T-helper 2 cell treated with Interferon-gamma antibody and Interleukin-4, amounts not matched to agents 100 ng/mL and 5 ng/mL, for 36 hours (primary cell): ENCODE data around the gene TMEM132E. TPM values are rescaled to one million over a fixed set of nuclear protein-coding genes. Genes with fewer than 3 reads are reported as not detected.

Experiments used
- intact Hi-C: fragments of 100-400 bp; cut with micrococcal nuclease; formaldehyde crosslinking; loops from one replicate; pipeline ENCODE4 v1.15.1; 2023
- total RNA-seq: library from RNA; stranded (reverse); gene quantifications from 2 replicates; pipeline ENCODE4 v1.2.3, GENCODE V29; 2022

The TMEM132E gene
- total RNA-seq, 1 donor from 2014 or later: not detected

DNA sequence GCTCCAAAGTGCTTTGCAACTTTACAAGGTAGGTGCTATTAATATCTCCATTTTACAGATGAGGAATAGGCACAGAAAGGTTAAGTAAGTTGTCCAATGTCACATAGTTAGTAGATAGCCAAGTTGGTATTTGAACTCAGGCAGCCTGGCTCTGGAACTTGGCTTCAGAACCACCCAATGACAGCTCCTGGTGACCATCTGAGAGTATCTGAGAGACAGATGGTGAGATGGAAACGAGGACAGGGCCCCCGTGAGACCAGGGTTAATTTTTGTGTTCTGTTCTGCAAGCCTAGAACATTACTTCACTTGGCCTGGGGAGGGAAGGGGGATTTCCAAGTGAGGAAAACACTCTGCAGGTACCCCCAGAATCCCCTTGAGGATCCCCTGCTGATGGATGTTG, 9.8 kb upstream of the TMEM132E start:
- intact Hi-C loops: no loop called here

DNA sequence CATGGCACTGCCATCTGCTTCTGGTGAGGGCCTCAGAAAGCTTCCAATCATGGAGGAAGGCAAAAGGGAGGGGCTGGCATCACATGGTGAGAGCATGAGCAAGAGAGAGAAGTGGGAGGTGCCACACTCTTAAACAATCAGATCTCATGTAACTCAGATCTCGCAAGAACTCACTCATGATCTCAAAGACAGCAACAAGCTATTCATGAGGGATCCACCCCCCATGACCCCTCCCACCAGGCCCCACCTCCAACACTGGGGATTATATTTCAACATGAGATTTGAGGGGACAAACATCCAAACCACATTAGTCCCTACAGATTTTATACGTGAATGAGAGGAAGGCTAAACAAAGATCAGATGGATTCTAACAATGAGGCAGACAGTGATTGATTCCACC, 8.9 kb upstream of the TMEM132E start:
- intact Hi-C loops: no loop called here

DNA sequence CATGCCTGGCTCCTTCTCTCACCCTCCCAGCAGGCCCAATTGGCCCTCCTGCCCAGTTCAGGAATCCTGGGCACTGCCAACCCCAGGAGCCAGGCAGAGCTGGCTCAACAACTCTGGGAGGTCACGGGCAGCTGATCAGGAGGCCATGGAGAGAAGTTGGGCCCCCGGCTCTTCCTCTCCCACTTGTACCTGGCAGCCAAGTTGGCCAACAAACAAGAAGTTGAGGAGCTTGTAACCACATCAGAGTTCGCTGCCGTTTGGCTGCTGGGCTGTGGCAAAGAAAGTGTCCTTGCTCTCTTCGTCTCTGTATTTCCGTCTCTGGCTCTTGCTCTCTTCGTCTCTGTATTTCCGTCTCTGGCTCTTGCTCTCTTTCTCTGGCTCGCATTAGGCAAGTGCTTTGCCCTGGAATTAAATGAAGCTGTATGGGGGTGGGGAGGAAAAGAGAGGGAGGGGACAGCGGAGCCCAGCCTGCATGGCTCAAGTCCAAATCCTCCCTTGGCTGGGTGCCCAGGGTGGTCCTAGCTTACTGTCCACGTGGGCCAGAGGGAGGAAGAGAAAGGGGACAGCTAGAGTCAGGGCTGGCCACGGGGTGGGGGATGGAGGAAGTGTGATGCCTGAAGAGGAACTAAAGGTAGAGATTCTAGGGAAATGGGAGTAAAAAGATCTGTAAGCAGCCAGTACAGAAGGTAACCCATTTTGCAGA, 7.8 kb upstream of the TMEM132E start:
- intact Hi-C loops: no loop called here

DNA sequence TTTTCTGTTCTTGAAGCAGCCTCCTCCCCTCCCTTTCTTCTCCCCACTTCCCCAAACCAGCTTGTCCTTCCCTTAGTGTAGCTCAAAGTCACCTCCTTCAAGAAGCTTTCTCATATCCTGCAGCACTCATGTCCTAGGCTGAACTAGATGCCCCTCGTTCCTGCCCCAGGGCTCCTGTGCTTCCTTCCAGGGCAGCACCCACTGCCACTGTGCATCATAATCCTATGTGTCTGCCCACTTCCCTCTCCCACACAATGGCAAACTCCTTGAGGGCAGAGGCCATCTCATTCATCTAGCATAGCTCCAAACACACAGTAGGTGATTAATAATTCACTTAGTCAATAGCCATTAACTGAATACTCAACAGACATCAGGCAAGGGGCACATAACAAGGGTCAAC, 6.9 kb upstream of the TMEM132E start:
- intact Hi-C loops: no loop called here

DNA sequence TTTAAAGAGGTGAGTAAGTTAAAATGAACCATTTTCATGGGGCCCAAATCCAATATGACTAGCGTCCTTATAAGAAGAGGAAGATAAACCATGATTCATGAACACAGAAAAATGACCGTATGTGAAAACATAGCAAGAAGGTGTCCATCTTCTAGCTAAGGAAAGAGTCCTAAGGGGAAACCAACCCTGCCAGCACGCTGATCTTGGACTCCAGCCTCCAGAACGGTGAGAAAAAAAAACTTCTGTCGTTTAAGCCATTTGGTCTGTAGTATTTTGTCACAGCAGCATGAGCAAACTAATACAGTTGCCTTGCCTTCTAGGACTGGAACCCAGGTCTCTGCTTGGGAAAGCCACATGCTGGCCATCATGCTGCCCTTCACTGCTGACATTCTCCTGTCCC, 4.2 kb upstream of the TMEM132E start:
- intact Hi-C loops: no loop called here

DNA sequence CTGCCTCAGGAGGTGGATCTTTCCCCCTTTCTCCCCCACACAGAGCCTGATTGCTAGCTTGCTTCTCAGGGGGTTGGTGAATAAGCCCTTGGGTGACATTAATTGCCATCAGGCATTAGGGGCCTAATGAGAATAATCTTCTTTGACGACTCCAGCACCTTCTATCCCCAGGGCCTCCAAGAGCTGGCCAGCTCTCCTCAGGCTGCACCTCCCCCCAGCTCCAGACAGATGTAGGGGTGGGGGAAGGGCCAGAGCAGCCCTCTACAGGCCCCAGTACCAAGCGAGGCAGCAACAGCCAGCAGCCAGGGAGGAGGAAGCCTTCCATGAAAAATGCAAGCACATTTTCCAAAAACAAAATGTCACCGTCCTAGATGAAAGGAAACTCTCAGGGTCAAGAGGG, 1.4 kb upstream of the TMEM132E start:
- intact Hi-C loops: no loop called here

DNA sequence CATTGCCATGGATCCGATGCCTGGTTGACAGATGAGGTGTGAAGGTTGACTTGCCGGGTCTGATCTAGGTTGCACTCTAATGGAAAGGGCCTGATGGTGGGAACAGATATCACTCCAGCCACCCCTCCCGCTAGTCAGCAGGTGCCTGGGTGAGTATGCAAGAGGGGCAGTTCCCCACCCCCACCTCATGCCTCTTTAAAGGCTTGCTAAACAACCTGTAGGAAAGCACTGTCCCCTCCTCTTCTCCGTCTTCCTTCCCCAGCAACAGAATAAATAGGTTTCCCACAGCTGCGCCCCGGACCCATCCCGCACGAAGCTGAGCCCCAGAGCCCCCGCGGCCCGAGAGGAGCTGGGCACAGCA, 746 bp upstream of the TMEM132E start:
- intact Hi-C loops: no loop called here

DNA sequence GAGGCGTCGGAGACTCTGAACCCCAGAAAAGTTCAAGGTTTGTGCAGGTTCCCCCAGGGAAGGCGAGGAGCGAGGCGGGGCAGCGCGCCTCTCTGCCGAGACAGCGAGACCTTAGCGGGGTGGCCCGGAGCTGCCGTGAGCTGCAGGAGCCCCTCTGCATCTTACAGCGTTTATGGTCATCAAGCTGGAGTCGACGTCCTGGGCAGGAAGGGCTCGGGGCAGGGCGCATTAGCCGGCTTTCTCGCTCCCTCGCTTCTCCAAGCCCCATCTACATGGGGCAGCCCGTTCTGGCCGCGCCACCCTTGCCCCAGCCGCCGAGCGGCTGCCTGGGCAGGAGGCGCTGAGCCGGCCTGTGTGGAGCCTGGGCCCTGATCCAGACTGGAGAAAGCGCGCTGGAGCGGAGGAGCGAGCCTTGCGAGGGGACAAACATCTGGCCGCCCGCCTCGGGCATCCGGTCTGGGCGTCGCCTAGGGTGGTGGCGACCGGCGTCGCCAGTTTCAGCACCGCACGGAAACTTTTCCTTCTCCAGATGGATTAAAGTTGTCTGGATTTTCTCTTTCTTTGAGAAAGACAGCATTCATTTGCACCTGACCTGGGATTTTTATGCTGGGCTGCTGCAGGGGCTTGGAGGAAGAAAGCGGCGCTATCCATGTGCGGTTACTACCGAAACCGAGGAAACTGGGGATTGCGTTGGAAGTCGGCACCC, 750 bp downstream of the TMEM132E start:
- intact Hi-C loops: no loop called here

DNA sequence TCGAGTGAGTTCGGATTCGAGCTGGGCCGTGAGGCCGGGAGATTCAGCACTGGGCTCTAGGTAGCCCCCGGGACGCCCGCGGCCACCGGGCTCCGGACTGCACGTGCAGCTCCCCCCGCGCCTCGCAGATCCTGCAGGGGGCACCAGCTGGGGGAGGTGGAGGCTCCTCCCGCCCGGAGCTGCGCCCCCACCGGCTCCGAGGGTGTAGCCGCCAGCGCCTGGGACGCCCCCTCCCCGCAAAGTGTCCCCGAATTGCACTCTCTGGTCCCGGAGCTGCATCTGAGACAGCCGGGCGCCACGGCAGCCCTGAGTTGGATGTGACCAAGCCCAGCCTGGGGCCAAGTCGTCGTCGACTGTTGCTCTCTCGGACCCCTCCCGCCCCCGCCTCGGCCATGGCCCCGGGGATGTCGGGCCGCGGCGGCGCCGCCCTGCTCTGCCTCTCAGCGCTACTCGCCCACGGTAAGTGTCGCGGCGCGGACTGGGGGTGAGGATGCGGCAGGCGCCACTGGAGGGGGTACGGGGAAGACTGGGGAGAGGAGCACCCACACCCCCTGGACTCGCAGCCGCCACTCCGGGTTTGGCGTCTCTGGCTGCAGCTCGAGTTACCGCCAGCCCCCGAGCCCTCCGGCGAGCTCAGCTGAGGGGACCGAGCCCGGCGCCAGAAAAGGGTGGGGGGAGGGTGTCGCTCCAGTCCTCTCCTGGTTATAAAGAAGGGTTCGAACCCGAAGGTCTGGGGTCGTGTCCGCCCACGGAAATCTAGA, 1.5 kb downstream of the TMEM132E start:
- intact Hi-C loops: no loop called here

DNA sequence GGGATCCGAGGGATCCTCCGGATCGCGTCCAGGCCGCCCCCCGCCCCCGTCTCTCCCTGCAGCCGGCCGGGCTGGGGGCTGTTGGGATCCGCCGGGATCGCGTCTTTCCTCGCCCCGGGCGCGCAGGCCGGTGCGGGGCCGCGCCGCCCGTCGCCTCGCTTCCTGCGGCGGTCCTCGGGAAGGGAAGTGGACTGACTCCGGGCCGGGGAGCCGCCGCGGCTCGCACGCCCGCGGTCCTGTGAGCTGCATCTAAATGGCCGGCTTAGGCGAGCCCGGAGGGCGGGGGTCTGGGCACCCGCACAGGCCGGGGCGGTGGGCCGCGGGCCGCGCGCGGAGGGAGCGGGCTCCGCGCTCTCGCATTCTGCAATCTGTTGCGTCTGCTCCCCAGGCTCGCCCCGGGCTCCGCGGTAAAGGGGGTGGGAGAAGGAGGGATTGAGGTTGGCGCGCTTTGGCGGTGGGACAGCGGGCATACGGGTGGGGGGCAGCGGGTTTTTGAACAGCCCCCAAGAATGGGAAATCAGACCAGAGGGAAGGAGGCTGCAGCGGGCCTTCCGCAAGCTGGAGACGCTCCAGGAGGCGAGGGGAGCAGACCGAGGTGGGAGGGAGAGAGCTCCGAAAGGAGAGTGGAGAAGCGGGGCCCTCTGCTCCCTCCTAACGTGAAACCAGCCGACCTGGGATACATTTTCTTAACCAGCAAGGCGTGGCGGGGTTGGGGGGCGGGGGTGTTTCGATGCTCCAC, 2.2 kb downstream of the TMEM132E start:
- intact Hi-C loops: no loop called here

DNA sequence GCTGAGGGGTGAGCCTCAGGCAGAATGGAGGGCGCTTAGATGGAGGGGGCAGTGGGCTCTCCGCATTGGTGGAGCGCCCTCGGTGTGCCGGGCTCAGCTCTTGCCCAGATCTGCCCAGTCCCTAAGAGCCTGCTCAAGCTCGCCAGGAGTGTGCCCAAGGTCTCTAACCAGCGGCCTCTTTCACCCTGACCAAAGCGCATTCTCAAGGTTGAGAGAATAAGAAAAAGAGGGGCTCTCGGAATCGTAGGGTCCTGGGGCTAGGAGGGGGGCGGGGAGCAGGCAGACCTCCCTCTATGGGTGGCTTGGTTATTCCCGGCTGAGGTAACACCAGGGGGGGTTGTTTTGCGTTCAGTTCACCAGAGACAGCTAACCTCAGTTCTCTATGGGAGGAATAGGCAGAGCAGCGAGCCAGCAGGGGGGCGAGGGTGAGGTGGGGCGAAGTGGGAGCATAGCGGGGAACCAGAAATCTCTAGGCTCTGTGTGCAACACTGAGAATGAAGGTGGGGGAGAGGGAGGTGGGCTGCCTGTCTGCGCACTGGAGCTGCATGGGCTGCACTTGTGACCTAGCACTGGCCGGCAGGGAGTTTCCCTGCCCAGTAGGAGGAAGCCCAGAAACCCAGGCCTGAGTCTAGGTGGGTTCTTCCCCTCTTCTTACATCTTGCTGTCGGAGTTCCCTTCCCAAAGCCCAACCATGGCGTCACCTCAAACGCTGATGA, 3.0 kb downstream of the TMEM132E start:
- intact Hi-C loops: no loop called here

DNA sequence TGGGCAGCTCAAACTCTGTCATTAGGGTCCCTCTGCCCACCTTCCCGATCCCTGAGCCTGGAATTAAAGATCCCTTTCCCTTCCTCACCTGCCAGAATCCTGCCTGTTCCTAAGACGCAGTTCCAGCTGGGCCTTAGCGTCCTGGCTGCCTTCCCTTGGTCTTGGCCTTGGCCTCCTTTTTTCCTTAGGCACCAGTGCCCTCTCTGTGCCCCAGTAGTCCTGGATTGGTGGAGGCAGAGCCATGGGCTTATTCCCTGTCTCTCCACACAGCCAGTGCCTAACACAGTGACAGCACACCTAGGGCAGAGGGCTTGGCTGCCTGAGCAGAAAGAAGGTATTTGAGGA, 3.5 kb downstream of the TMEM132E start:
- intact Hi-C loops: no loop called here

DNA sequence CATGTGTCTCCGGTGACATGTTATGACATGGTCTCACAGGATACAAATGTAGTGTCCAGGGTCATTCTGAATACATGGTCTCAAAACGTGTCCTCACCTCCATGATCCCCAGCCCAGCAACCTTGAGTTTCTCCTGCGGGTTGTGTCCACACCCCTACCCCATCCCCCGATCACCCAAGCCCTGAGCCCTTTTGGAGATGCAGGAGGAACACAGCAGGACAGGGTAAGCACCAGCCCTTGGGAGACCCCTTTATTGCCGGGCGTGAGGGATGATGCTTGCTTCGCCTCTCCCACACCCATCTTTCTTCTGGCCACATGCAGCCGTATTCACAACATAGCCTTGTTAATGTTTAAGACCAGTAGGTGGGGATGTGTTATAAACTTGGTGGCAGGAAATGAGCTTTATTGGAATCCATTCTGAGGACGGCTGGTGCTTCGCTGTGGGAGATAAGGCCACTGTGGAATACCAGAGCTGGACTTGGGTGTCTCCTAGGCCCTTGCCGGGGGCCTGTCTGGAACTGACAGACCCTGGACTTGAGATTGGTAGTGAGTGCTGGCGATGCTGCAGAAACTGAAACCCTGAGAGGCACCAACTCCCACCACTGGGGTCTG, 5.5 kb downstream of the TMEM132E start:
- intact Hi-C loops: no loop called here

DNA sequence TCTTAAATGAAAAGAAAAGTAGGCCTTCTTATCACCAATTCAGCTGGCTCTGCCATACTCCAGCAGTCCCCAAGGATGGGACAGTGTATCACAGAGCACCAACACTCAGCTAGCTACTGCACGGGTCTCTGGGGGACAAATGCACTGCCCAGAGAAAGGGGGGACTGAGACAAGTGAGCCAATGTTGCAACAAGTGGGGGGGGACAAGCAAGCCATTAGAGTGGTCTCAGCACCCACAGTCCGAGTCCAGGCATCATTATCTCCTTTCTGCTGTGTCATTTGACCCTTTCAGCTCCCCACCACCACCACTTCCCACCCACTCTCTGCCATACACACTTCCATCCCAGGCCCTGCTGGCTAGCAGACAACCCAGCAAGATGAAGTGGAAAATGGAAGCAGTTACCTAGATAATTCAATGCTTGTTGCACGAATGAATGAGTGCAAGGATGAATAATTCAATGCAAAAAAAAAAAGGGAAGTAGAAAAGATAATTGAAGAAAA, 7.0 kb downstream of the TMEM132E start:
- intact Hi-C loops: no loop called here

DNA sequence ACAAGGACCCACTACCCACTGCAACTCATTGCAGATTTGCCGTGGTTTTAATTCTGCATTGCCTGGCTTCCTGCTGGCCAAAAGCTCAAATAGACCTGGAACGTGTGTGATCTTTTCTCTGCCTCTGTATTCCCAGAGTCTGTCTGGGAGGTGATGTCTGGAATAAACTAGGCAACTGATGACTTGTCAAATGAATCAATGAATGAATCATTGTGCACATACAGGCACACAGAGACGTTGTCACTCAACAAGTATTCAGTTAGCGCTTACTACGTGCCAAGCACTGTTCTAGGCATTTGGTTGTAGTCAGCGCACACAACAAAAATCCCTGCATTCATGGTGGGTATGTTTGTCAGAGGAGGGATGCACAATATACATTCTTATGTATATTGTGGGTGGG, 8.9 kb downstream of the TMEM132E start:
- intact Hi-C loops: no loop called here

DNA sequence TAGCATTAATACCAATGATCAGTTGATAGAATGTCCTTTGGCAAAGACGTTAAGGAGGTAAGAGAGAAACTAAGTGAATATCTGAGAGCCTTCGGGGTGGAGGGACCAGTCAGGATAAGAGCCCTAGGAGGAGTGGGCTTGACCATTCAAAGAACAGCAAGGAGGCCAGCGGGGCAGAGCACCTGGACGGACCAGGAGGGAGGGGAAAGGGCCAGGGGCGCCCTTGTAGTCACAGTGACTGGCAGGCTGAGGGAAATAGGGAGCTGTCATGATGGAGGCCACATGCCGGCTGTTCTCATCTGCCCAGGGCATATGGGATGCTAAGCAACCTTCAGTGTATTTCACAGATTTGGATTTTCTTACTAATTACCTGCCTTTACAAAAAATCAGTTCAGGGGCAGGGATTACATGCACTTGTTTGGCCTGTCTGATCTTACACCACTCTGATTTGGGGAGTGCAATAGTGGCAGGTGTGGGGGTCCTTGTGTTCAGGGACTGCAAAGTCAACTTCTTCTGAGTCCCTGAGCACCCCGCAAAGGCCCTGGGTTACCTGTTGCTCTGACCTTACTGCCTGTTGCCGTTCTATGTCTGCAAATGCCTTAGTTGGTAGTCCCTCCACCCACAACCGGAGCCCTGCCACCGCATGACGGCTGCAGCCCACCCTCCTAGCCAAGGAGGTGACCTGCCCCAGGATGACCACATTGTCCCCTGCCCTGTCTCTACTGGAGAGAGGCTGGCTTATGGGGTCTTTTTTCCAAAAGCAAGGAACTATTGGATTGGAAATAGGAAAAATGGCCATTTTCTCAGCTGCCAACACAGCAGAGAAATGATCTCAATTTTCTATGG, 10.0 kb downstream of the TMEM132E start:
- intact Hi-C loops: no loop called here

DNA sequence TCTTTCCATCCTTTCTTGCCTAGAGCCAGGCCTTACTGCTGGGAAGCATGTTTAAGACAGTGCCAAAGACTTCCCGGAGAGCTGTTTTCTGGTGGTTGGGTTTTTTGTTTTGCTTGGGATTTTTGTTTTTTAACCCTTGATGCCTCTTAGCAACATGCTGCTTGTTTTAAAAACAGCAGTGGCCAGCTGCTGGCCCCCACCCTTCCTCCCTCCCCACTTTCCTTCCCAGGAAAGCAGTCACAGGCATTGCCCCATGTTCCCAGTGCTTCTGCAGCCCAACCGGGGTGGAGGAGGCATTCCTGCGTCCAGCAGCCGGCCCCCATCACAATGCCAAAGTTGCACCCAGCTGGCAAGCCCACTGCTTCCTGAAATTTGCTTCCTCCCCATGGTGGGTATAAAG, 12.6 kb downstream of the TMEM132E start:
- intact Hi-C loops: no loop called here

DNA sequence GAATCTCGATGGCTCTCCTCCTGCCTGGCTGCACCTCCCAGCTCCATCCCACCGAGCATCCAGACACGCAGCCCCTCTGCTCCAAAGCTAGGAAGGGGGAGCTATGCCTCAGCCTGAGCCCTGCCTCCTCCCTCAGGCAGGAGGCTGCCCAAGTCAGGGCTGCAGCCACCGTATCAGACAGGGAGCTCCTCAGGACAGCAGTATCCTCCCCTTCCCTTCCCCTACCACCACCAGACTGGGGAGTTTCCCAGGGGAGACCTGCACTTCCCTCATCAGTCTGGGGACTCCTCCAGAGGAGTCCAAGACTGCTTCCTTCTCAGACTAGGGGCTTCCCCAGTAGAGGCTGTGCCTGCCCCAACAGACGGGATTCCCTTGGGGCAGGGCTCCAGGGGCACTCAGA, 17.5 kb downstream of the TMEM132E start:
- intact Hi-C loops: no loop called here

DNA sequence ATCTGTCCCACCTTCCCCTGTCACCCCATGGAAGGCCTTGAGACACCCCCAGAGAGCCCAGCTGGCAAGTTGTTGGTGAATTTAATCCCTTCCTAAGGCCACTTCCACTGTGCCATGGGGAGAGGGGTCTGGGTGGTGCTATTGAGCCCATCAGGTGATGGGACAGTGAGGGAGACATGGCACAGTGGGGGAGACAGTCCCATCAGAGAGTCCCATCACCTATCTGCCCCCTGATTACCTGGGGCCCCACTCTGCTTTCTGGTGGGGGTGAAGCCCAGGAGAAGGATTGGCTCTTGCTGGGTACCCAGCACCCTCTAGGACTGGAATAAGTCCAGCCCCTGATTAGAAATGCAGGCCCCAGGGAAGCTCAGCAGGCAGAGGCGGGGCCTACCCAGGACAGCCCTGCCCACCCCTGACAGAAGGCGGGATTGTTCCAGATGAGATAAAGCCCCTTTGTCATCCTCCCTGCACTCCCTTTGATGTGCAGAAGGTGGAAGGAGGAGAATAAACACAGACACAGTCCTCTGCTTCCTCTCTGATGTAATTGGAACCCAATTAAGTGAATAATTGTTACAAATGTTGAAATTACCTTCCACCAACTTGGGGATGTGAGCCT, 18.9 kb downstream of the TMEM132E start:
- intact Hi-C loops: no loop called here
